ENCODE data around the gene ATAD2B.

The ATAD2B gene

DNA sequence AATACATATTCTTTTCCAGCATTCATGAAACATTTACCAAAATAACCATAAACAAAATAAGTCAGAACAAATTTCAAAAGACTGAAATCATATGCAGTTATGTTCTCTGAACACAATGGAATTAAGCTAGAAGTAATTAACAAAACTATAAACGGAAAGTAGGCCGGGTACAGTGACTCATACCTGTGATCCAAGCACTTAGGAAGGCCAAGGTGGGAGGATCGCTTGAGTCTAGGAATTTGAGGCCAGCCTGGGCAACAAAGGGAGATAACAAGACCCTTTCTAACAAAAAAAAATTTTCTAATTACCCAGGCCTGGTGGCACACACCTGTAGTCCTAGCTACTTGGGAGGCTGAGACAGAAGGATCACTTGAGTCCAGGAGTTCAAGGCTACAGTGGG, 14.9 kb downstream of the ATAD2B start:
- DNase-seq (ENCODE audit: low read depth in 2 of 2) = no peak

DNA sequence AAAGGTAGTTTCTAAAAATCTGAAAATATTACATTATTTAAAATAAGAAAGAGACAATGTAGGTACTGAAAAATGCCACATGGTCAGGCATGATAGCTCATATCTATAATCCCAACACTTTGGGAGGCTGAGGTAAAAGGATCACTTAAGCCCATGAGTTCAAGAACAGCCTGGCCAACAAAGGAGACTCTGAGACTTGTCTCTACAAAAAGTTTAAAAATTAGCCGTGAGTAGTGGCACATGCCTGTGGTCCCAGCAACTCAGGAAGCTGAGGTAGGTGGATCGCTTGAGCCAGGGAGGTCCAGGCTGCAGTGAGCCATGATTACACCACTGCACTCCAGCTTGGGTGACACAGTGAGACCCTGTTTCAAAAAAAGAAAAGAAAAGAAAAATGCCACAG, 21.8 kb downstream of the ATAD2B start:
- DNase-seq (ENCODE audit: low read depth in 2 of 2) = no peak

DNA sequence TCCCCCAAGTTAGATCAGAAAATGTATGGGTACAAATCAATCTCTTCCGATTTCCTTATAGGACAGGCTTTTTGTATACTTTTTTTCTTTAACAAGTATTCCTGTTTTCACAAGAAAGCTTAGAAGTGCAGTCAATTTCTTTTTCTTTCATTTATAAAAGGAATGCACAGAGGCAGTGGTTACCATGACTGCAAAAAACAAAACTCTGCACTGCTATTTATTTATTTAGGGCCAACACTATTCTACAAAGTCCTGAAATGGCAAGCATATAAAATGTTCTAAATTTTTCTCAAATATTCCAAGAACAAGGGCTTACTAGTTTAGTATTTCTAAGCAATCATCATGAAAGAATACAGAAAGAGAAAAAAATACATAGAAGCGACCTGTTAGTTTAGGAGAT, 22.2 kb downstream of the ATAD2B start:
- no peak for DNase-seq (ENCODE audit: low read depth in 2 of 2)

DNA sequence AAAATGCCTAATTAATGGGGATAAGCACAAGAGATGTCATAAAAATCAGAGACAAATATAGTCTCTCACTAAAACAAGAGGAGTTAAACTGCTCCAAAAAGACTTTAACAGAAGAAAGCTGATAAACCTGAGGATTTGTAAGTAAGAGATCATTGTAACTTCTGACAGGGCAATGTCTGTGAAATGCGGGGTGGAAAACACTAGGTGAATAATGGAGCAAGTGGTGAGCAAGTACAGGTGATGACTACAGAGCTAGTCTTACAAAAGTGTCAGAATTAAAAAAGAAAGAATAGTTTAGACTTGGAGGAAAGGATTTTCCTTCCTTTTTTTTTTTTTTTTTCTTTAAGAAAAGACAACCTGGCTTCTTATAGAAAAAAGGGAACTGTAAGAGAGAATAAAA, 22.7 kb downstream of the ATAD2B start:
- DNase-seq (ENCODE audit: low read depth in 2 of 2) = no peak

DNA sequence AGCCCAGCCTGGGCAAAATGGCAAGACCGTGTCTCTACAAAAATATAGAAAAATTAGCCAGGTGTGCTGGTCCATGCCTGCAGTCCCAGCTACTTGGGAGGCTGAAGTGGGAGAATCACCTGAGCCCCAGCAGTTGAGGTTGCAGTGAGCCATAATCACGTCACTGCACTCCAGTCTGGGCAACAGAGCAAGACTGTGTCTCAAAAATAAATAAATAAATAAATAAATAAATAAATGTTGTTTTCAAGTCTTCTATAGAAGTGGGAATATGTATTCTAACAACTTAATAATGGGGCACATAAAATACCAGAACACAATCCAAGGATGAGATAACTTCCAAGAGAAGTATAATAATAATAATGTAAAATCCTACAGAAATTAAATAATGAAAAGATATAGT, 23.9 kb downstream of the ATAD2B start:
- no peak for DNase-seq (ENCODE audit: low read depth in 2 of 2)

DNA sequence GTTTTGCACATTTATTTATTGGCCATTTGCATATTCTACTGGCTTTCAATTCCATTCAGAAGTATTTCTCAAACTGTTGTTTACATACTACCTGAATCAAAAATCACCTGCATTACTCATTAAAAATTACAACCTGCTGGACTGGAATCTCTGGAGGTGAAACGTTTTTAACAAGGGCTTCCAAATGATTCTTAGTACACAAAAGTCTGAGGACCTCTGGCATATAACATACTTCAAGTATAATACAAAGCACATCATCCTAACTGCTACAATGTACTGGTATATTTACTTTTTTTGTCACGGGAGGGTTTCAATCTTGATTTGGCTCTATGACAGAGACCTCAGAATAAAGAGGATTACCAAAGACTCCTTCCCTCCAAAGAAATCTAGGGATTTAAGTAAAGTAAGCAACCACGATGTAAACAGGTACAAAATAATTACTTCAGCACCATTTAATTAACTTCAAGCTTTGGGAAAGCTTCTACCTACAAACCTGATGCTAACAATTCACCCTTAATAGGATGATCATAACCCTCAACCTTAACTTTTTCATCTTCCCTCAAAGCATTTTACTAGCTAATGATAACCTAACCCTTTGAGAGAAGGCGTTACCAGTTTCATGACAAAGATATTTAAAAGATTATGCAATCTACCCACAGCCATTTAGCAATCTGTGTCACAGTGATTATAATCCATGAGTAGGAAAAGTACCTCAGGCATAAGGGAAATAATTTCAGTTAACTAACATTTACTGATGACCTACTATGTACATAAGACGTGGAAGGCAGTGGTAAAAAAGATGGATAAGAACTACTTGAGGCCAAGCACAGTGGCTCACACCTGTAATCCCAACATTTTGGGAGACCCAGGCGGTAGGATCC, 24.7 kb downstream of the ATAD2B start:
- no peak for DNase-seq (ENCODE audit: low read depth in 2 of 2)

DNA sequence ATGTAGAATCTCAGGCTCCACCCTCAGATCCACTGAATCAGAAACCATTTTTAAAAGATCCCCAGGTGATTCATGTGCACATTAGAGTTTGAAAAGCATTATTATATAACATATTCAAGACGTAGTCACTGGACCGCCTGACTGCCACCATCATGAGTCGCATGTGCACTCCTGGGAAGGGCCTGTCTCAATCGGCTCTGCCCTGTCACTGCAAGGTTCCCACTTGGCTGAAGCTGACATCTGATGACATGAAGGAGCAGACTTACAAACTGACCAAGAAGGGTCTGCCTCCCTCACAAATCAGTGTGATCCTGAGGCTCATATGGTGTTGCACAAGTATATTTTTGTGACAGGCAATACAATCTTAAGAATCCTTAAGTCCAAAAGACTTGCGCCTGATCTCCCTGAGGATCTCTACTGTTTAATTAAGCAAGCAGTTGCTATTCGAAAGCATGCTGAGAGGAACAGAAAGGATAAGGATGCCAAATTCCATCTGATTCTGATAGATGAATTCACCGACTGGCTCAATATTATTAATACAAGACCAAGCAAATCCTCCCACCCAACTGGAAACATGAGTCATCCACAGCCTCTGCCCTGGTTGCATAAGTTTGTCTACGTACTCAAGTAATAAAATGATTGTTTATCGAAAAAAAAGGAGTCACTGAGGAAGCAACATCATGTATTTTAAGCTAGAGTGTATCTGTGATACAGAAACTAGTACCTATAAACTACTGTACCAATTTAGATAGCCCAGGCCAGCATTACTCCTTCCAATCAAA, 26.2 kb downstream of the ATAD2B start:
- DNase-seq (ENCODE audit: low read depth in 2 of 2) = no peak

DNA sequence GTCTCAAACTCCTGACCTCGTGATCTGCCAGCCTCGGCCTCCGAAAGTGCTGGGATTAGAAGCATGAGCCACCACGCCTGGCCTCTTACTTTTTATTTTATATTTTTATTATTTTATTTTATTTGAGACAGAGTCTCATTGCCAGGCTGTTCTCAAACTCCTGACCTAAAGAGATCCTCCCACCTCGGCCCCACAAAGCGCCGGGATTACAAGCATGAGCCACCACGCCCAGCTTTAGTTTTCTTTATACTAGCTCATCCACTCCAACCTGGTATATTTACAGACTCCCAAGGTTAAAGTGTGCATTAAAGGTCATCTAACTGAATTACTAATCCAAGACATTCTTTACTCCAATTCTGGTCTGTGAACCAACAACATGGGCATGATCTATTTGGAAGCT, 26.8 kb downstream of the ATAD2B start:
- DNase-seq (ENCODE audit: low read depth in 2 of 2) = no peak

DNA sequence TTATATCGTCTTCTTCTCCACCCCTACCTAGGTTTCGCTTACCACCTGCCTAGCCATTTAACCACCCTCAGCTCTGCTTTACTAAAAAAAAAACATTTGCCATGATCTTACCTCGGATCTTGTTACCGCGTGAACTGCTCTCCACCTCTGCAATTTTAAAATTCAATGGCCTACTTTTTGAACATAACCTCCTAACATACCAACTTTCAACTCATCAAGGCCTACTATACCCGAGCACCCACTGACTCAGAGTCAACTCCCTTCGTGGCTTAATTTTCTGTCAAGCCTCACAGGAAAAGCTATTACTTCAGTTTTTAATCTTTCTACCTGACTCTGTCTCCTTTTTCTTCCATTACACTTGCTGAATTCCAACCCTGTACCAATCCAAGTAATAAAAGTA, 55.7 kb downstream of the ATAD2B start:
- no peak for DNase-seq (ENCODE audit: low read depth in 2 of 2)

DNA sequence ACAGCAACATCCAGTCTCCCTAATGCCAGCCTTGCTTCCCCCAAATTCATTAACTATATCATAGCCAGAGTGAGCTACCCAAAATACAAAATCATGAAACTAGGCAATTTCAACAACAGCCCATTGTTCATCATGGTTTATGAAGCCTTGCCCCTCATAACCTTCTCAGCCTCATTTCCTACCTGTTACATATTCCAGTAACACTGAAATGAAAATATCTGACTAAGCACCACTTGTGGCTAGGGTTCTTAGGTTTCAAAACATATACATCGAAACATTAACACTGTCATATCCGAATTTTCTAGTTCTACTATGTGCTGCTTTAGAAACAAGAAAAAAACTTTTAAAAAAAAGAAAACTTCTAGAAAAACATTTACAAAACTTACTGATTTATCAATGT, 59.5 kb downstream of the ATAD2B start:
- DNase-seq (ENCODE audit: low read depth in 2 of 2) = no peak

DNA sequence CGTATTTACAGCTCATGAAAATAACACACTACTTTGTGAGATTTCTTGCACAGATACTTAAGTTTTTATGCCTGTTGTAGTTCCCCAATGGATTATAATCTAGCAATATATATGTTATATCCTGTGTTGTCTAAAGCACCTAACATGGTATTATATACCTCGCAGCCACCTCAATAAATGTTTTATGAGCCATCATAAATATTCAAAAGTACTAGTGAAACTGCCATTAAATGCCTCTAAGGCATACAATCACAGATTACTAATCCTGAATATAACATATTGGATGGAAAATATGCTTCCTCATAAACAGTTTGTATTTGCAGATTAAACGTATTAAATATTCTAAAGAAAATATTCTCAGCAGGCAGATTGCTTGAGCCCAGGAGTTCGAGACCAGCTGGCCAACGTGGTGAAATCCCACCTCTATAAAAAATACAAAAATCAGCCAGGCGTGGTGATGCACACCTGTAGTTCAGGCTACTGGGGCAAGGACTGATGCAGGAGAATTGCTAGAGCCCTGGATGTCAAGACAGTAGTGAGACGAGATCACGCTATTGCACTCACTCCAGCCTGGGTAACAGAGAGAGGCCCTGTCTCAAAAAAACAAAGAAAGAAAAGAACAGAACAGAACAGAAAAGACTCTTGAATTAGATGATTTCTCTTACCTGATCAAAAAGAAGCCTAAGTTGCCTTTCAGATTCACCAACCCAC, 64.1 kb downstream of the ATAD2B start:
- DNase-seq (ENCODE audit: low read depth in 2 of 2) = no peak

DNA sequence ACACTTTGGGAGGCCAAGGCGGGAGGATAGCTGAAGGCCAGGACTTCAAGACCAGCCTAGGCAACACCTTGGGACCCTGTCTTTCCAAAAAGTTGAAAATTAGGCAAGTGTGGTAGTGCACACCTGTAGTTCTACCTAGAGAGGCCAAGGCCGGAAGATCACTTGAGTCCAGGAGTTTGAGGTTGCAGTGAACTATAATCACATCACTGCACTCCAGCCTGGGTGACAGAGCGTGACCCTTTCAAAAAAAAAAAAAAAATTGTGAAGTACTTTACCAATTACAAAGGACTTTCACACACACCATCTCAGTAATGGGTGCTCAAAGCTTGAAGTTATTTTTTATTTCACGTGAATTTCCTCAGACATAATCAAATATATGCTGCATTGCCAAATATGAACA, 65.0 kb downstream of the ATAD2B start:
- DNase-seq (ENCODE audit: low read depth in 2 of 2) = no peak

DNA sequence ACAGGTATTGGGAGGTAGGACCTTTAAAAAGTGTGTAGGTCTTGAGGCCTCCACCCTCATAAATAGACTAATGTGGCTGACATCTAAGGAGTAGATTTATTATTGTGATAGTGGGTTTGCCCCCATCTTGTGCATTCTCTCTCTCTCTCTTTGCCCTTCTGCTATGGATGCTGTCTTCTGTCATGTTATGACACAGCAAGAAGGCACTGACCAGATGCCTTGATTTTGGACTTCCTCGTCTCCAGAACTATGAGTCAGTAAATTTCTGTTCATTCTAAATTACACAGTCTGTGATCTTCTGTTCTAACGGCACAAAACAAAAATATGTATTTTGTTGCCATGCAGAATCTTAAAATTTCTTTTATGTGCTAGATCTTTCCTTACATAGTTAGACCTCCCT, 66.9 kb downstream of the ATAD2B start:
- no peak for DNase-seq (ENCODE audit: low read depth in 2 of 2)

DNA sequence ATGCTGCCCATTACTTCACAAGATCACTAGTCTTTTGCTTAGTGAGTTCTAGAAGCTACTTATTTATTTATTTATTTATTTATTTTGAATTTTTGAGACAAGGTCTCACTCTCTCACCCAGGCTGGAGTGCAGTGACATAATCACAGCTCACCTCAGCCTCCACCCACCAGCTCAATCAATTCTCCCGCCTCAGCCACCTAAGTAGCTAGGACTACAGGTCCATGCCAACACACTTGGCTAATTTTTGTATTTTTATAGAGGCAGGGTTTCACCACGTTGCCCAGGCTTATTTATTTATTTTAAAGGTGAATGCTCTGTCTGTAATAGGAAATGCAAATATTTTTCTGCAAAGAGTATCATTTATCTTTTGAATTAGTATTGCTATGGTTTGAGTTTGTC, 67.7 kb downstream of the ATAD2B start:
- DNase-seq (ENCODE audit: low read depth in 2 of 2) = no peak

DNA sequence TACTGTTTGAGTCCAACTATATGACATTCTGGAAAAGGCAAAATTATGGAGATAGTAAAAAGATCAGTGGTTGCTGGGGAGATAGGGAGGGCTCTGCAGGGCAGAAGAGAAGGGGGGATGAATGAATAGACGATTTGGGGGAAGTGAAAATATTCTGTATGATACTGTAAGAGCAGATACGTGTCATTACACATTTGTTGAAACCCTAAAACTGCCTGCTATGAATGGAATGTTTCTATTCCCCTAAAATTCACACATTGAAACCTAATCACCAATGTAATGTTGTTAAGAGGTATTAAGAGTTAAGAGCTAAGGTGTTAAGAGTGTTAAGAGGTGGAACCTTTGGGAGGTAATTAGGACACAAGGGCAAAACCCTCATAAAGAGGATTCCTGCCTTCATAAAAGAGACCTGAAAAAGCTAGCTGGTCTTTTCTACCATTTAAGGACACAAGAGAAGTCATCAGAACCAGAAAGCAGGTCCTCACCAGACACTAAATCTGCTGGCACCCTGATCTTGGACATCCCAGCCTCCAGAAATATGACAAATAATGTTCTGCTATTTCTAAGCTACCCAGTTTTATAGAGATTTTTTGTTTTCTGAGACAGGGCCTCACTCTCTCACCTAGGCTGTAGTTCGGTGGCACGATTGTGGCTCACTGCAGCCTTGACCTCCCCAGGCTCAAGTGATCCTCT, 76.2 kb downstream of the ATAD2B start:
- no peak for DNase-seq (ENCODE audit: low read depth in 2 of 2)

DNA sequence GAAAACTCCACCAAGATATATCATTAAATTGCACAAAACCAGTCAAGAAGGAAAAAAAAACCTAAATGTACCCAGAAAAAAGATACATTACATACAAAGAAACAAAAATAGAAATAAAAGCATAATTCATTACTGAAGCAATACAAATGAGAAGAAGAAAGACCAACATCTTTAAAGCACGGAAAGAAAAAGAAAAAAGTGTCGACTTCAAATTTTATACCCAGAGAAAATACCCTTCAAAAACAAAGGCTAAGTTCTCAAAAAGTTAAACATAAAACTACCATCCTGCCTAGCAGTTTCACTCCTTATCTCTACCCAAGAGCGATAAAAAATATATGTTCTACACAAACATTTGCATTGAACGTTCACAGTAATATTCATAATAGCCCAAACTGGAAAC, 82.0 kb downstream of the ATAD2B start:
- no peak for DNase-seq (ENCODE audit: low read depth in 2 of 2)

DNA sequence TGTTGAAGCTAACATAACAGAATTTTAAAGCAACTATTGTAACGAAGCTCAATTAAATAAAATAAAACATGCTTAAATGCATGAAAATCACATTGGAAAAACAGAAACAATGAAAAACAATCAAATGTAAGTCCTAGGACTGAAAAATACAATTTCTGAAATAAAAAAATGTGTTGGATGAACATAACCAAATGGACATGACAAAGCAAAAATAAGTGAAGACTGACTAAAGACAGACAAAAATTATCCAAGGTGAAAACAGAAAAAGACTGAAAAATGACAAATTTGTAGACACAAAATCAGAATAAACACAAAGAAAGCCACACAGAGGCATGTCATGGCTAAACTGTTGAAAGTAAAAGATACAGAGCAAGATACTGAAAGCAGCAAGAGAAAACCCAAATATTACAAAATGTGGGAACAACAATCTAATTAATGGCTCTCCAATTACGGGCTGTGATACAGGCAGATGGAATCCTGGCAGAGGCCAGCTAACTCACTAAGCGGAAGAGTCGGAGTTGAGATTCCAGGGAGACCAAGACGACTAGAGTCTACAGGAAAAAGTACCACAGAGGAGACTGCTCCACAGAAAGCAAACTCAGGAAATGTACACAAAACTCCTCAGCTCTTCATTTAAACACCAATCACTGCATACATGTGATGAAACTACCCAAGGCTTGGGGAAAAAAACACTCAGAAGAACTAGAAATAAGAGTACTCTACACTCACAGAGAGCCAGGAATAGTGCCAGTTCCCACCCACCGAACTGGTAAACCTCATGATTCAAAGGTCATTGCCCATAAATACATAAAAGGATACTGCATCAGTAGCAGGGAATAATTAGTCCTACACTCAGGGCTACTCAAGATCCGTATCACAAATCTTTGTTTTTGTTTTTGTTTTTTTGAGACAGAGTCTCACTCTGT, 83.6 kb downstream of the ATAD2B start:
- no peak for DNase-seq (ENCODE audit: low read depth in 2 of 2)

DNA sequence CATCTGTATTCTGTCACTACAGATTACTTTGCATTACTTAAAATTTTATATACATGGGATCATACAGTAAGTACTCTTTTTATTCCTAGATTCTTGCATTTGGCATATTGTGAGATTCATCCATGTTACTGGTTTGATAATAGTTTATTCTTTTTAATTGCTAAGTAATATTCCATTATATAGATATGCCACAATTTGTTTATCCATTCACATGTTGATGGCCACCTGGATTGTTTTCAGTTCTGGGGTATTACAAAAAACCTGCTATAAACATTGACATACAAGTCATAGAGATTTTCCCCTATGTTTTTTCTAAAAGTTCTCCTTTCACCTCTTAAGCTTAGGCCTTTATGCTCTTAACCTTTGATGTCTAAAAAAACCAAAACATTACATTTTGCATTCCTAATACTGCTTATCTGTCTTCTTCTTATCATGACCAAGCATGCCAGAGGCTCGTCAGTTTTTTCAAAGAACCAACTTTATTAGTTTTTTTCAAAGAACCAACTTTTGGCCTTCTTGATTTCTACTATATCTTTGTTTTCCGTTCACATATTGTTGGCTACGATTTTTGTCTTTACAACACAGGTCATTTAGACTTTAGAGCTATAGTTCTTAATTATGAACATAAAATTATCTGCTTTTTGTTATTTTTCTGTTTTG, 86.9 kb downstream of the ATAD2B start:
- no peak for DNase-seq (ENCODE audit: low read depth in 2 of 2)

DNA sequence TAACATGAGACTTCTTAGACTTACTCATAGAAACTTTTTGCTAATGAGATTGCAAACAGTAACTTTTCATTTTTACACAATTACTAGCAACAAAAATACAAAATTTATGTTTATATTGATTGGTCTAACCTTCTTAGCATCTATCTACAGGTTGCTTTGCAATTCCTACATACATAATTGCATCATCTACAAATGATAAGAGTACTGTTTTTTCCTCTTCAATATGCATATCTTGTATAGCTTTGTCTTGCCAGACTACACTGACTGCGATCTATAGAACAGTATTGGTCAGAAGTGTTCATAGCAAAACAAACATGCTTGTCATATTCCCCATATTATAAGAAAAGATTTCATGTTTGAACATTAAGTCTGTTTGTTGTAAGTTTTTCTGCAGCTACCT, 87.9 kb downstream of the ATAD2B start:
- no peak for DNase-seq (ENCODE audit: low read depth in 2 of 2)

DNA sequence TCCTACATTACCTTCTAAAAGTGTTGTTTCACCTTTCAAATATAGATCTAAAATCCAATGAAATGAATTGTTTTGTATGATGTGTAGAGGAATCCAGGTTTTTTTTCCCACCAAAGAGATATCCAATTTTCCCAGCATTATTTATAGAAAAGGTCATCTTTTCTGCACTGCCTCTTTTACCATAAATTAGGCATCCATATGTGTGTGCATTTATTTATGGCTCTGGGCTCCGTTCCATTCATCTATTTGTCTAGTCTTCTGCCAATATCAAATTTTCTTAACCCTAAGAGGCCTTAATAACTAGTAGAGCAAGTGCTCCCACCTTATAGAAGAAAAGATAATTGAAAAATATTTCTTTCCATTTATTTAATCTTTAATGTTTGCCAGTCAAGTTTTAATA, 88.3 kb downstream of the ATAD2B start:
- no peak for DNase-seq (ENCODE audit: low read depth in 2 of 2)
